HG03432 (cell line): ENCODE results near the gene ERC1.

Experiments
- ATAC-seq: cut with Tn5 transposase; IDR thresholded peaks from one replicate; pipeline ENCODE4 v1.9.1; 2021; ENCODE audit warnings: mild to moderate bottlenecking, moderate library complexity; ENCODE audit not compliant: unreplicated experiment

The ERC1 gene

GRCh38 chr12:1280059-1280458 lies 289.0 kb downstream of the ERC1 start:
- no peak for ATAC-seq

GRCh38 chr12:1281683-1282366 lies 290.8 kb downstream of the ERC1 start:
- no peak for ATAC-seq

GRCh38 chr12:1282670-1283315 lies 291.8 kb downstream of the ERC1 start:
- no peak for ATAC-seq

DNA sequence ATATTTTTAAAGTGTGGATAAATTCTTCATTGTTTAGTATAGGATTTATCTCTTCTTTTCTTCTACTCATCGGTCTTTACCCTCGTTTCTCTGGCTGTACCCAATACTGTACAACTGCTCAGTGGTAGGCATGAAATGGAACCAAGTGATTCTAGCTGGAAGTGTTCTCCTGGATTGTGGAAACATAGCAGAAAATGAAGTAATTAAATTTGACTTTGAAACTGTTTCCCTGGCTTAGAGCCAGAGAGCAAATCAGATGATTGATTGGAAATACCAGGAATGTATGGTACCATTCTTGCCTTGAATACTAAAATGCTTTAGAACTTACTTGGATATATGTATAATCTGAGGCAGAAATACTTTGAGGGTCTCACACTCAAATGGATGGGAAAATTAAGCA lies 292.3 kb downstream of the ERC1 start:
- no peak for ATAC-seq

GRCh38 chr12:1284611-1285010 lies 293.6 kb downstream of the ERC1 start:
- ATAC-seq, result no peak

DNA sequence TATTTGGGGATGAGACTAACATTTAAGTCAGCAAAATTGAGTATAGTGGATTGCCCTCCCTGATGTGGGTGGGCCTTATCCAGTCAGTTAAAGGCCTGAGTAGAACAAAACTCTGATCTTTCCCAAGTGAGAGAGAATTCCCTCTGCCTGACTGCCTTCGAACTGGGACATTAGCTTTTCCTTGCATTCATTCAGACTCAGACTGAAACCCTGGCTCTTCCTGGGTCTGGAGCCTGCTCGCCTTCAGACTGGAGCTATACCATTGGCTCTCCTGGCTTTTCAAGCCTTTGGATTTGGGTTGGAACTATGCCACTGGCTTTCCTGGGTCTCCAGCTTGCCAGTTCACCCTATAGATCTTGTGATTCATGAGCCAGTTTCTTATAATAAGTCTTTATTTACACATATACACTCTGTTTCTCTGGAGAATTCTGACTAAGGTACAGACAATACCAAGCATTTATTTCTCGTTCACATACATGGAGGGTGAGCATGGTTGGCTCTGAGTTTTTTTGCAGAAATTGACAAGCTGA lies 296.5 kb downstream of the ERC1 start:
- no peak for ATAC-seq

DNA sequence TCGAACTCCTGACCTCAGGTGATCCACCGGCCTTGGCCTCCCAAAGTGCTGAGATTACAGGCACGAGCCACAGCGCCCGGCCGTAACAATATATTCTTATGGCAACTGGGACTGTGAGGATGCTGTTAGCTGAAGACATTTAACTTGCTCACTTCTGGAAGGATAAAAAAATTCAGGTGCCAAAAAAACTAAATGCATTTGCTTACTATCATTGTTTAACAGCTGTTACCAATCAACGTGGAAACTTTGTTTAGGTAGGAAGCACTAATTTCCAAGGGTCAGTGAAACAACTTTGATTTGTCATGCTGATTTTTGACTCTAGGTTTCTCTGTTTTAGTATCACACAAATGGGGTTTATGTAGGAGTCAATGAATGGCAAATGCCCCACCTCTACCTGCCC lies 297.3 kb downstream of the ERC1 start:
- no peak for ATAC-seq

DNA sequence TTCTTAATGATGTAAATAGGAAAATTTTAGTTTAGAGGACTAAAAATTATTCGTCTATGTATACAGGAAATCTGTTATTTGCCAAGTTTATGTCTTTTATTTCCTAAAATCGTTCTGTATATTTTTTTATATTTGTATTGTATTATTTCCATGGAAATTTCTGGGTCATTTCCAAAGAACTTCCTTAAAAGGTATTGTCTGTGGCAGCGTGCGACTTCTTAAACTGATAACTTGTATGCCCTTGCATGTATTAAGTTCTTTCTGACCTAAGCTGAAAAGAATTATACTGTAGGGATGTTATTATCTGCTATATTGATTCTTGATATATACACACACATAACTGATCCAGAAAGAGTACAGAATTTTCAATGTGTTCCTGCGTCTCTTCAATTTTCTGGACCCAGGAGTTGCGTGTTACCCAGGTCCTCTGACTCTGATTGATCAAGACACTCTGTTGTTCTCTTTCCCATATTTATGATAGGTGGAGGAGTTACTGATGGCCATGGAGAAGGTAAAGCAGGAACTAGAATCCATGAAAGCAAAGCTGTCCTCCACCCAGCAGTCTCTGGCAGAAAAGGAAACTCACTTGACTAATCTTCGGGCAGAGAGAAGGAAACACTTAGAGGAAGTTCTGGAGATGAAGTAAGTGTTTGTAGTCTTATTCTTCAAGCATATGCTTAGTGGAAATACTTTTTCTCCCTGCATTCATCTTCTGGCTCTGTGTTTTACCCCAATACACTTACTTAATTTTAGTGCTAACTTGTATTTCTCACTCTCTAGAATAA lies 298.5 kb downstream of the ERC1 start:
- ATAC-seq, result no peak

GRCh38 chr12:1290716-1291115 lies 299.7 kb downstream of the ERC1 start:
- ATAC-seq, result no peak

- no peak for ATAC-seq
These were observed 300.7 kb downstream of the ERC1 start for GRCh38 chr12:1291601-1292332.

- ATAC-seq, result no peak
These were observed 302.9 kb downstream of the ERC1 start for GRCh38 chr12:1293901-1294300.

- no peak for ATAC-seq
These were observed 306.2 kb downstream of the ERC1 start for GRCh38 chr12:1297206-1297605.

GRCh38 chr12:1297639-1298175 lies 306.7 kb downstream of the ERC1 start:
- ATAC-seq, result no peak

DNA sequence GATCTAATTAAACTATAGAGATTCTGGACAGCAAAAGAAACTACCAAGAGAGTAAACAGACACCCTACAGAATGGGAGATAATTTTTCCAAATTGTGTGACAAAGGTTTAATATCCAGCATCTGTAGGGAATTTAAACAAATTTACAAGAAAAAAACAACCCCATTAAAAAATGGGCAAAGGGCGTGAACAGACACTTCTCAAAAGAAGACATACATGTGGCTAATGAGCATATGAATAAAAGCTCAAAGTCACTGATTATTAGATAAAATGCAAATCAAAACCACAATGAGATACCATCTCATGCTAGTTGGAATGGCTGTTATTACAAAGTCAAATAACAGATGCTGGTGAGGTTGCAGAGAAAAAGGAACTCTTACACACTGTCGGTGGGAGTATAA lies 309.4 kb downstream of the ERC1 start:
- no peak for ATAC-seq

GRCh38 chr12:1302201-1302870 lies 311.3 kb downstream of the ERC1 start:
- no peak for ATAC-seq

DNA sequence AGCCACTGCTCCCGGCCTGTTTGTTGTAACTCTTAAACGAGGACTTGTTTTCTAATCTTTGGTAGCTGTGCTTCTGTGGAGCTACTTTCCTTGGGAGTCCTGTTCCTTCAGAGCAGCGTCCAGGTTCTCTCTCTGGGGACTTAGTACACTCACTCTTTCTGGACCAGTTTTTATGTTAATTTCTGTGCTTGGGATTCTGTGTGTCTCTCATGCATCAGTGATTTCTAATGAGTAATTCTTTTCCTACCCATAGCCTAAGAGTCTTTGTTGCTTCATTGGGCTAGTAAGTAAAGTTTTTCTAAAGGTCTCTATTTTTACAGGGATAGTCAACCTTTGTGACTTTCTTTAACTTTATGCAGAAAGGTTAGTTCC lies 314.0 kb downstream of the ERC1 start:
- no peak for ATAC-seq

GRCh38 chr12:1305791-1306500 lies 314.9 kb downstream of the ERC1 start:
- no peak for ATAC-seq

DNA sequence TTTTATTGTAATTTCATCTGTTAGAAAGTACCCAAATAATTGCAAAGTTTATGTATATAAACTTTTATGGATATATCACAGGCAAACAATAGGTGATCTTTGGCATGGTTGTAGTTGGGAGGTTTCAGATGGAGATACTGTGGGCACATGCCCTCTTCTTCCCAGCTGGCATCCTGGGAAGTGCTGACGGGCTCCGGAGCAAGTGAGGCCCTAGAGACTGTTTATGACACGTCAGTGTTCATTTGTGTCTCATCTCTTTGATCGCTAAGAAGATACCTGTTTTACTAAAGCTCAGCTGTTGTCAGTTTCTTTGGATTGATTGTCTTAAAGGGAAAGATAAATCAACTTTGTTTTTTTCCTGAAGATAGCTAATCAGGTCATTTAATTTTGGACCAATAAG lies 315.8 kb downstream of the ERC1 start:
- ATAC-seq, result no peak

- no peak for ATAC-seq
These were observed 316.8 kb downstream of the ERC1 start for GRCh38 chr12:1307796-1308195.

- no peak for ATAC-seq
These were observed 318.6 kb downstream of the ERC1 start for GRCh38 chr12:1309613-1310012.
